Activated T-cell treated with anti-CD3 and anti-CD28 coated beads, Interleukin-2, amount 50 U/mL, for 24 hours (primary cell): ENCODE measurements around the gene RIC1.
"Not testable (repeated sequence)": the region's sequence is repeated elsewhere in the genome, so short reads cannot be mapped to it uniquely, and the experiment has no call there.

ENCODE experiments used
- DNase-seq: peaks from one replicate; pipeline ENCODE4 v3.0.0-alpha.2; 2020
- H3K27ac Mint-ChIP-seq: 2 replicates; pipeline ENCODE4 v1.8.0; 2020; ENCODE audit warnings: mild to moderate bottlenecking, mixed read lengths
- H3K27me3 Mint-ChIP-seq: 2 replicates; pipeline ENCODE4 v1.8.0; 2020; ENCODE audit warnings: mixed read lengths
- H3K36me3 Mint-ChIP-seq: 2 replicates; pipeline ENCODE4 v1.8.0; 2020; ENCODE audit warnings: low read depth, mixed read lengths
- H3K4me1 Mint-ChIP-seq: 2 replicates; pipeline ENCODE4 v1.8.0; 2020; ENCODE audit warnings: low read depth, mixed read lengths
- H3K4me3 Mint-ChIP-seq: 2 replicates; pipeline ENCODE4 v1.8.0; 2020; ENCODE audit warnings: mild to moderate bottlenecking, moderate library complexity, mixed read lengths
- H3K9me3 Mint-ChIP-seq: 2 replicates; pipeline ENCODE4 v1.8.0; 2020; ENCODE audit warnings: mixed read lengths

RIC1 gene

DNA sequence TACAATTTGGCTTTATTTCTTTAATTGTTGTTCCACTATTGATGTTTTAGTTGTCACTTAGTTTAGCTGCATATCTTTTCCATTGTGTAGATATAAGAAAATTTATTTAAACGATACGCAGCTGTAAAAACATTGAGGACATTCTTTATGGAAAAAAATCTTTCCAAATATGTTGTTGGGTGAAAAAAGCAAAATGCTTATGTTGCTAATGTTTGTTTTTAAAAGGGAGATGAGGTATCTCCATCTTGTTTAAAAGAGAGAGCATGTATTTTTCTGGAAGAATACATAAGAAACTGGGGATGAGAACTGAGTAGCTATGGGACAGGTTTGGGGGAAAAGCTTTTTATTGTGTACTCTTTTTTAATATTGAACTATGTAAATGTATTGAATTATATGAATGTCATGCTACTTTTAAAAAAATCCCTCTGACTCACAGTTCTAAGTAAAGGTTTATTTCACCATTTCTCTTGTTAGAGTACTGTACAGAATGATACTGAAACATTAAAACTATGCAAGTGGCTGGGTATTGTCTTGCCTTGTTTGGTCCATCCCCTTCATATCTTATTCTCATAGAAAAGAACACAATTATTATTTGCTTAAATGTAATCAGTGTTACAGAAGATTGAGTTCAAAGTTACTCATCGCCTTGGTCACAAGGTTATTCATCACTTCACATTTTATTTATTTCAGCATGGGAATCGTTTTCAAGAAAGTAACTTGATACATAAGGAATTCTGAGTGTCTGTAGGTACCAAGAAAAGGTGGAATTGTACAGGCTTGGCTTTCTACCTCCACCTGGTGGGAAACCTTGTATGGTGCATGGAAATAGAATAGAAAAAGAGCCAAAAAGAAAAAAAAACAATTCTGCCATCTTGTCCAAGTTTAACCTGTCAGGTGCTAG lies 85.8 kb downstream of the RIC1 start:
- no peak overlapping the region for H3K4me3 Mint-ChIP-seq
- H3K36me3 Mint-ChIP-seq: peaks cover 72% of the 10 kb centered on the region
- H3K4me1 Mint-ChIP-seq: peaks cover 13% of the 10 kb centered on the region
- no peaks in the 10 kb centered on the region for H3K27me3 Mint-ChIP-seq
- H3K27ac Mint-ChIP-seq: no peak overlapping the region
- H3K9me3 Mint-ChIP-seq: peaks cover 5% of the 10 kb centered on the region
- DNase-seq: no peak

DNA sequence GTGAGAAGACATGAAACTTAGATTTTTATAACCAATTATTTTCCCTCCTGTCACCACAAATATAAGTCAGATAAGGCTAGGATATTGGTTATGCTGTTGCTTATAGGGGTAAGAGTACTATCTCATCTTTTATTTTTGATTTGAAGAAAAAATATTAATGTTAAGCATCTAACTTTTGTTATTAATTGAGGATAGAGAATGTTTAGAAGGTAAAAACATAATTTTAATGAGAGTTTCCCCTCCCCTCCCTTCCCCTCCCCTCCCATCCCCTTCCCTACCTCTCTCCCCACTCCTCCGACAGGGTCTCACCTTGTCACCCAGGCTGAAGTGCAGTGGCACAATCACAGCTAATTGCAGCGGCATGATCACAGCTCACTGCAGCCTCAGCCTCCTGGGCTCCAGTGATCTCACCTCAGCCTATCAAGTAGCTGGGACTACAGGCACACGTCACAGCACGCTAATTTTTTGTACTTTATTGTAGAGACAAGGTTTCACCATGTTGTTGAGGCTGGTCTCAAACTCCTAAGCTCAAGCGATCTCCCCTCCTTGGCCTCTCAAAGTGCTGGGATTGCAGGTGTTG lies 86.7 kb downstream of the RIC1 start:
- Mint-ChIP-seq H3K36me3 (peaks cover 72% of the 10 kb centered on the region), H3K4me1 (peaks cover 16% of the 10 kb centered on the region), H3K9me3 (peaks cover 5% of the 10 kb centered on the region), H3K27ac (no peak overlapping the region), H3K4me3 (no peak overlapping the region), H3K27me3 (no peaks in the 10 kb centered on the region)
- no peak for DNase-seq

DNA sequence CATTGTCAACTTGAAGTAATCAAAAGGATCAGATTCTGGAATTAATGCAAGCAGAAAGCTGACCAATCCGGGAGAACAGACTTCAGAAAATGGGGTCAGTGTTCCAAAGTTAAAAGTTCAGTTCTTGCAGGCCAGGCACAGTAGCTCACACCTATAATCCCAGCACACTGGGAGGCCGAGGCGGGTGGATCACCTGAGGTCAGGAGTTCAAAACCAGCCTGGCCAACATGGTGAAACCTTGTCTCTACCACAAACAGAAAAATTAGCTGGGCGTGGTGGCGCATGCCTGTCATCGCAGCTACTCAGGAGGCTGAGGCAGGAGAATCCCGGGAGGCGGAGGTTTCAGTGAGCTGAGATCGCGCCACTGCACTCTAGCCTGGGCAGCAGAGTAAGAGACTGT lies 88.5 kb downstream of the RIC1 start:
- not testable (repeated sequence) for H3K9me3 Mint-ChIP-seq, DNase-seq, H3K27ac Mint-ChIP-seq, H3K27me3 Mint-ChIP-seq, H3K4me3 Mint-ChIP-seq
- Mint-ChIP-seq H3K36me3 (peaks cover 72% of the 10 kb centered on the region), H3K4me1 (peaks cover 16% of the 10 kb centered on the region)

DNA sequence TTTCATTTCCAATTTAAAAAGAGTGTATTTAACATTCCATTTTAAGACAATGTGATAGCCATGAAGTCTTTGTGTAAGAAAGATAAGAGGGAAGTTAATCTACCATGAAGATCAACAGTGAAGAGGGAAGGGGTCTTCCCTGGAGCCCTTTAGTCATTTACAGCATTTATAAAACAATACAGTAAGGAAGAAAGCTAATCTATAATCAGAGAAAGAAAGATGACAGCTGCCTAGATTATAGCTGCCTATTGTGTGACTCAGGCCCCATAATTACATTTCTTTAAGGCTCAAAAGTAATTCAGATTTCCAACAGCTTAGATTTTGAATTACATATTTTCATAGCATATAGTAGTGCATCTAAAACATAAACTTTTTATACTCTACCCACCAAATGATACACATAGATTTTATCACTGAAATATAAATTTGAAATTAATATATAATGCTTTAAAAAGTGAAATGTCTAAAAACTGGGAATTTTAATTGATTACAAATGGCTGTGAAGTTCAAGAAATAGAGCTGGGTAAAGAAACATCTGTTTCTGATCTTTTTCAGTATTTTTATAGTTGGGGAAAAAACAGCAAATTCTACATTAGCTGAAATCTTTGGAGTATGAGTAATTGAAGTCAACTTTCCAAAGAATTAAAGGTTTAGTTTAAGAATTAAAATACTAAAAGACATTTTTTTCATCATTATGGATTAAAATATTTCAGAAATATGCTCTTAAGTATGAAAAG lies 89.6 kb downstream of the RIC1 start:
- H3K36me3 Mint-ChIP-seq: peaks cover 74% of the 10 kb centered on the region

DNA sequence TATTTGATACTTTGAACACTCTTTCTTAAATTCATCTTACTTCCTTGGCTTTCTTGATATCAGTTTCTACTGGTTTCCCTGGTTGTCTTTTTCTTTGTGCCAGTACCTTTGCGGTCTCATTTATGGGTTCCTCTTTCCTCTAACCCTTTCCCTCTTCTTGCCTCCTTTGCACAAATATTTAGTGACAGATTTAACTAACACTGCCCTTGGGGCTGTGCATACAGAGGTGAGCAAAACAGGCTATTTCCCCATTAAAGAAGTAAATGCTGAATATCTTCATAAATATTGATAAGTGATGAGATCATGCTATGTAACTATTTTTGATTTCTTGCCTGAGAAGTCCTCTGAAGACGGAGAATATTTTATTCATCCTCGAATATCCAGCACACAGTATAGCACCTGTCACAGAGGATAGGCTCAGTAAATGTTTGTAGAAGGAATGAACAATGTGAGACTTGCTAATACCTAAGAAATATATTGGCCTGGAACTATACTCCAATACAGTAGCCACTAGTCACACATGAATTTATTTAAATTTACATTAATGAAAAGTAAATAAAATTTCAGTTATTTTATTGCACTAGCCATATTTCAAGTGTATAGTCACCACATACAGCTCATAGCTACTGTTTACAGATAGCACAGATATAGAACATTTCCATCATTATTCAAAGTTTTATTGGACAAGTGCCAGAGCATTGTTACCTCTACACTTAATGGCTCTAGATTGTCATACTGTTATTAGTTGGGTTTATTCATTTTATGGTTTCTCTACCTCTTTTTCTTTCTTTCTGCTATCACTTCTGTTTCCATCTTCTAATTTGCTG lies 90.4 kb downstream of the RIC1 start:
- H3K9me3 Mint-ChIP-seq: peaks cover 5% of the 10 kb centered on the region
- no peaks in the 10 kb centered on the region for H3K27me3 Mint-ChIP-seq
- no peak overlapping the region for H3K27ac Mint-ChIP-seq
- H3K36me3 Mint-ChIP-seq: peaks cover 75% of the 10 kb centered on the region
- H3K4me1 Mint-ChIP-seq: peaks cover 16% of the 10 kb centered on the region
- no peak for DNase-seq
- H3K4me3 Mint-ChIP-seq: no peak overlapping the region

More for the DNA sequence above, 89.6 kb downstream of the RIC1 start:
- H3K9me3 Mint-ChIP-seq: peaks cover 5% of the 10 kb centered on the region
- peaks cover 16% of the 10 kb centered on the region for H3K4me1 Mint-ChIP-seq
- no peaks in the 10 kb centered on the region for H3K27me3 Mint-ChIP-seq
- no peak overlapping the region for H3K27ac Mint-ChIP-seq
- no peak overlapping the region for H3K4me3 Mint-ChIP-seq
- DNase-seq: no peak

DNA sequence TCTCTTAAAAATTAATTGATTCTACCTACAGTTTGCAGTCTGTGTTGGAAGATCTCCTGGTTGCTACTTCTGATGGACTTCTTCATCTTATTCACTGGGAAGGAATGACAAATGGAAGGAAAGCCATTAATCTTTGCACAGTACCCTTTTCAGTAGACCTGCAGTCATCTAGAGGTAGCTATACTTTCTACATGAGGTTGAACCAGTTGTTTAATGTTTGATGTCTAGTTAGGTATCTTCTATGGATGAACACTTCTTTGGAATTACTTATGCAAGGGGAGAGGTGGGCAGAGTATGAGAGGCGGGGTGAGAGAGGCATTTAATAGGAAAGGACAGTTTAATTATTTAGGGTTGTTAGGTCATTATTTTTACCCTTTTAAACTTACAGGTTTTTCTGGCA lies 91.2 kb downstream of the RIC1 start:
- Mint-ChIP-seq H3K9me3 (peaks cover 5% of the 10 kb centered on the region), H3K27ac (no peak overlapping the region), H3K27me3 (no peaks in the 10 kb centered on the region), H3K36me3 (peaks cover 75% of the 10 kb centered on the region), H3K4me3 (no peak overlapping the region), H3K4me1 (peaks cover 9% of the 10 kb centered on the region)
- DNase-seq: no peak

DNA sequence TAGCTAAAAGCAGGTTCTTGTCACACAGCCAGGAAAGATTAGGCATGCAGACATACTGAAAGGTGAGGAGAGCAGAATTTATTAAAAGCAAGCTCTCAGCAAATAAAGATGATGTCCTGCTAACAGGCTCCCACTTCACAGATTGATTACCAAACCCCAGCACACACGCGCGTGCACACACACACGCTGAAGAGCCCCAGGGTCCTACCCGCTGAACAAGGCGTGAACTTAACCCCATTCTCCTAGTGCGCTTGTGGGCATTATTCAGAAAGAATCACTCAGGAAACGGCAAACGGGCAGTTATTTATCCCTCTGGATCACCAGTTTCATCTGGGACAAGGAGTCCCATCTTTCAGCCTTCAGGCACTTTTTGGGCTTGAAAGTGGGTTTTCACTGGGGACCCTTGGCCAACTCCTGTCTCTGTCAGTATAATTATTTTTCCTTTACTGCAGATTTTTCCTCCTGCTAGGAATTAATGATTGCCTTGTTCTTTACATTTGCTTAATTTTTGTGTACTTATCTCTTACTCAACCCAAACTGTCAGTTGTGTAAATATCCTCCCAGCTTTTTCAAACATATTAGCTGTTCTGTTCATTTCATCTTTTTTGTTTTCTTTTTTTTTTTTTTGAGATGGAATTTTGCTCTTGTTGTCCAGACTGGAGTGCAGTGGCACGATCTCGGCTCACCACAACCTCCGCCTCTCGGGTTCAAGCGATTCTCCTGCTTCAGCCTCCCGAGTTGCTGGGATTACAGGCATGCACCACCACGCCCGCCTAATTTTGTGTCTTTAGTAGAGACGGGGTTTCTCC lies 92.6 kb downstream of the RIC1 start:
- no peak overlapping the region for H3K4me3 Mint-ChIP-seq
- H3K27me3 Mint-ChIP-seq: no peaks in the 10 kb centered on the region
- H3K9me3 Mint-ChIP-seq: peaks cover 5% of the 10 kb centered on the region
- H3K4me1 Mint-ChIP-seq: peaks cover 9% of the 10 kb centered on the region
- DNase-seq: no peak
- no peak overlapping the region for H3K27ac Mint-ChIP-seq
- peaks cover 77% of the 10 kb centered on the region for H3K36me3 Mint-ChIP-seq

DNA sequence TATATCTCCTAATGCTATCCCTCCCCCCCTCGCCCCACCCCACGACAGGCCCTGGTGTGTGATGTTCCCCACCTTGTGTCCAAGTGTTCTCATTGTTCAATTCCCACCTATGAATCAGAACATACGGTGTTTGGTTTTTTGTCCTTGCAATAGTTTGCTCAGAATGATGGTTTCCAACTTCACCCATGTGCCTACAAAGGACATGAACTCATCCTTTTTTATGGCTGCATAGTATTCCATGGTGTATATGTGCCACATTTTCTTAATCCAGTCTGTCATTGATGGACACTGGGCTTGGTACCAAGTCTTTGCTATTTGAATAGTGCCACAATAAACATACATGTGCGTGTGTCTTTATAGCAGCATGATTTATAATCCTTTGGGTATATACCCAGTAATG lies 93.8 kb downstream of the RIC1 start:
- not testable (repeated sequence) for H3K4me1 Mint-ChIP-seq, H3K27ac Mint-ChIP-seq, H3K27me3 Mint-ChIP-seq, H3K9me3 Mint-ChIP-seq, H3K4me3 Mint-ChIP-seq, DNase-seq
- peaks cover 77% of the 10 kb centered on the region for H3K36me3 Mint-ChIP-seq

DNA sequence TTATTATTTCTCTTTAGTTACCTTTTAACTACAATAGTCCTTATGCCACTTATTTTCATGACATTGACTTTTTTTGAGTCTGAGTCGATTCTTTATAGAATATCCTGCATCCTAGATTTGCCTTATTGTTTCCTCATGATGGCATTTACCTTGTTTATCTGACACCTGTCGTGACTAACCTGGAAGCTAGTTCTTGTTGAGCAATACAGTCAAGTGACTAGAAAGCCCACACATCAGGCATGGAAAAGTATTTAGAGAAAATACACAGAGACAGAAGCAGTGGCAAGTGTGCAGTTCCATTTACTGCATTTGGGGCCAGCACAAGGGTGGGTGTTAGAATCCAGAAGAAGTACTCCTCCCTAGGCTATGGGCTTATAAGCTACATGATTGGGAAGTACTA lies 106.2 kb downstream of the RIC1 start:
- no peak overlapping the region for H3K4me3 Mint-ChIP-seq
- no peaks in the 10 kb centered on the region for H3K27me3 Mint-ChIP-seq
- no peak overlapping the region for H3K27ac Mint-ChIP-seq
- H3K36me3 Mint-ChIP-seq: peaks cover 57% of the 10 kb centered on the region
- no peaks in the 10 kb centered on the region for H3K4me1 Mint-ChIP-seq
- DNase-seq: no peak
- no peaks in the 10 kb centered on the region for H3K9me3 Mint-ChIP-seq

DNA sequence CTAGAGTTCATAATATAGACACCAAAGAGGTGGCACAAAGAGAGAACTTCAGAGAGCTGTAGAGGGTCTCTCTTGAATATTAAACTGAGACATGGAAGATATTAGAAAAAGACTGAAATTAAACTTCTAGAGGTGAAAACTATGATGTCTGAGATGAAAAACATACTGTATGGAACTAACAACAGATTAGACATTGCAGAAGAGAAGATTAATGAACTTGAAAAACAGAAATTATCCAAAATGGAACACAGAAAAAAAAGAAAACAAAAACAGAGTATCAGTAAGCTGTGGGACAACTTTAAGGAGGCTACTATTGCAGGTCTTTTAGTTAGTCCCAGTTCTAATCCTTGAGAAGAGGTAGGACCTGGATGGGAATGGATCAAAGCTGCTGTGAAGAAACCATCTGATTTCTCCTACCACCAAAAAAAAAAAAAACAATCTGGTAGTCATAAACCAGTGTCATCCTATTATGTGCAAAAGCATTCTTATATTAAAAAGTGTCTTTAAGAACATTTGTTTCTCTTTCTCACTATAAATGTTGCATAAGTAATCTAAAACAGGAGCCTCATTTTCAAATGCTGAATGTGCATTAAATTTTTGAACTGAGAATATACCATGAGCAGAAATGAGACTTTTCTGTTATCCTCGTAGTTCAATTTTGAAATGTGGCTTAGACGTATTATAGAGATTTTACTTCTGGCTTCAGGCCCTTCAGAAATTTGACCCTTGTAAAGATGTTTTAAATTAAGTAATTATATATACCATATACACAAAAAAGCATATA lies 107.8 kb downstream of the RIC1 start:
- DNase-seq: no peak
- H3K9me3 Mint-ChIP-seq: no peaks in the 10 kb centered on the region
- H3K4me3 Mint-ChIP-seq: no peak overlapping the region
- H3K27ac Mint-ChIP-seq: no peak overlapping the region
- H3K27me3 Mint-ChIP-seq: no peaks in the 10 kb centered on the region
- H3K4me1 Mint-ChIP-seq: no peaks in the 10 kb centered on the region
- peaks cover 68% of the 10 kb centered on the region for H3K36me3 Mint-ChIP-seq

DNA sequence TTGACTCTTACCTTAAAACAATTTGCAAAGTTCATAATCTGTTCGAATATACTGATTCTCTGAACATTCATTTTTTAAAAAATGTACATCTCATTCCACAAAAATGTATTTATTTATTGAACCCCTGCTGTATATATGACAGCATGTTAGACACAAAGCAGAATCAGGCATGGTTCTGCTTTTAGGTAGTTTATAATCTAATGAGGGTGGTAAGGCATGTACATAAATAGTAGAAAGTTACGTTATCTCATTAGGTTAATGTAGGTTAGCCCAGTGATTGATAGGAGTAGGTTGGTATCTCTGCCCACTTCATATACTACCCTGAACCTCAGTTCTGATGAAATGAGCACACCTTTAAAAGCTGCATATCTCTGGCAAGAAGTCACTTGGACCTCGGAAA lies 114.2 kb downstream of the RIC1 start:
- peaks cover 1% of the 10 kb centered on the region for H3K9me3 Mint-ChIP-seq
- no peak overlapping the region for H3K27ac Mint-ChIP-seq
- DNase-seq: no peak
- no peak overlapping the region for H3K4me3 Mint-ChIP-seq
- no peaks in the 10 kb centered on the region for H3K27me3 Mint-ChIP-seq
- peaks cover 1% of the 10 kb centered on the region for H3K4me1 Mint-ChIP-seq
- peaks cover 86% of the 10 kb centered on the region for H3K36me3 Mint-ChIP-seq

DNA sequence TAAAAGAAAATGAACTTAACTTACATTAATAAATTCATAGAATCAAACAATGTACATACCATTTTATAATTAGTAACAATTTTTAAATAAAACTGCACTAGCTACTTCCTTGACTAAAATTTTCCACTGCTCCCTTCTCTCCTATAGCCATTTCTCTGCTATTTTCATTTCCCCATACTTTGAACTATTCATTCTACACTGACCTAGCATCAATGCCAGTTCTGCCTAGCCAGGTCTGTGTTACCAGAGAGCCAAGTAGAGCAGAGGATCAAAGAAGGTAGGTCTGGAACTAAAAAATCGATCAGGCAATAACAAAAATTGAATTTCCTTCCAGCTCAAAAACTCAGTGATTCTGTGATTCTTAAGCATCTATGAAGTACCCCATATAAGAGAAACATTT lies 119.5 kb downstream of the RIC1 start:
- Mint-ChIP-seq H3K27ac (no peak overlapping the region), H3K27me3 (no peaks in the 10 kb centered on the region), H3K4me1 (peaks cover 19% of the 10 kb centered on the region), H3K36me3 (peaks cover 75% of the 10 kb centered on the region), H3K9me3 (peaks cover 2% of the 10 kb centered on the region), H3K4me3 (no peak overlapping the region)
- no peak for DNase-seq

DNA sequence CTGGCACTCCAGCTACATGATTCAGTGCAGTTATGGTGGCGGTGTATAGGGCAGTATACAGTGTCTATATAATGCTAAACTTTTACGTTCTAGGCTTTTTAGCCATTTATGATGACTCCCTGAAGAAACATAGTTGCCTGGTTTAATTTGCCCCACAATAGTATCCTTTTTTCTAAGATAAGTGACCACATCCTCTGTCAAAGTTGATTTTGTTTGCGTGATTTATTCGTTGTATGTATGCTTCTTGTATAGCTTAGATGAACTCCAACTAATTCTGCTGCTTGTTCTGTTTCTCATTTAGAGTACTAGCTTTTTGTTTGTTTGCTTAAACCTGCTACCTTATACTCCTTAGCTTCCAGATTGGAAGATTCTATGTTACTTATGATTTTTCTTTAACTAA lies 120.4 kb downstream of the RIC1 start:
- Mint-ChIP-seq H3K4me3 (no peak overlapping the region), H3K9me3 (peaks cover 2% of the 10 kb centered on the region), H3K4me1 (peaks cover 19% of the 10 kb centered on the region), H3K36me3 (peaks cover 72% of the 10 kb centered on the region), H3K27me3 (no peaks in the 10 kb centered on the region), H3K27ac (no peak overlapping the region)
- no peak for DNase-seq
